Activated T-helper 1 cell treated with anti-CD3 and anti-CD28 coated beads, Interleukin-2, amount 50 U/mL, for 16 hours (primary cell): ENCODE results near the gene NOC2L.
"Not testable (repeated sequence)": the region's sequence is repeated elsewhere in the genome, so short reads cannot be mapped to it uniquely, and the experiment has no call there.

Experiments used
- DNase-seq, 2 donors: peaks; one replicate each; pipeline ENCODE4 v3.0.0-alpha.2; 2020; ENCODE audit warnings: low read depth in 1 of 2, low spot score in 1 of 2

Gene NOC2L

DNA sequence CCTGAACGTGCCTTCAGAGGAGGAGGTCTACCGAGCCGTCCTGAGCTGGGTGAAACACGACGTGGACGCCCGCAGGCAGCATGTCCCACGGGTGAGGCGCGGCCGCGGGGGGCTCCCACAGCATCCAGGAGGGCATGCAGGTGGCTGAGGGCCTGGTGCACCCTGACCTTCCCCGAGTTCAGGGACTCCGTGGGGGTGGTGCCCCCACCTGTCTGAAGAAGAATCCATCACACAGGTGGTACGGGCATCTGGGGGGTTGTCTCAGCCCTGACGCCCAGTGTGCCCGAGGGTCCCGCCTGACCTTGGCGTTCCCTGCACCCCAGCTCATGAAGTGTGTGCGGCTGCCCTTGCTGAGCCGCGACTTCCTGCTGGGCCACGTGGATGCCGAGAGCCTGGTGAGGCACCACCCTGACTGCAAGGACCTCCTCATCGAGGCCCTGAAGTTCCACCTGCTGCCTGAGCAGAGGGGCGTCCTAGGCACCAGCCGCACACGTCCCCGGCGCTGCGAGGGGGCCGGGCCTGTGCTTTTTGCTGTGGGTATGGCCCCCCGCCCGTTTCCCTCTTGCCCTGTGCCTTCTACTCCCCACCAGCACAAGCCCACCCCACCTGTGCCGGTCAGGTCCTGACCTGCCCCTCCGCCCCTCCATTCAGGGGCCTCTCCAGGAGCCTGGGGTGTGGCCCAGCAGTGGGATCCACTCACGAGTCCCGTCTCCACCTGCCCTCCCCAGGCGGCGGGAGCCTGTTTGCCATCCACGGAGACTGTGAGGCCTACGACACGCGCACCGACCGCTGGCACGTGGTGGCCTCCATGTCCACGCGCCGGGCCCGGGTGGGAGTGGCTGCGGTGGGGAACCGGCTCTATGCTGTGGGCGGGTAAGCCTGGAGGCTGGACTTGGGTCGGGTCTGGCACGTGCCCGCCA lies 3.6 kb upstream of the NOC2L start:
- no peak for DNase-seq

GRCh38 chr1:961132-961669 lies 2.1 kb upstream of the NOC2L start:
- DNase-seq: no peak

DNA sequence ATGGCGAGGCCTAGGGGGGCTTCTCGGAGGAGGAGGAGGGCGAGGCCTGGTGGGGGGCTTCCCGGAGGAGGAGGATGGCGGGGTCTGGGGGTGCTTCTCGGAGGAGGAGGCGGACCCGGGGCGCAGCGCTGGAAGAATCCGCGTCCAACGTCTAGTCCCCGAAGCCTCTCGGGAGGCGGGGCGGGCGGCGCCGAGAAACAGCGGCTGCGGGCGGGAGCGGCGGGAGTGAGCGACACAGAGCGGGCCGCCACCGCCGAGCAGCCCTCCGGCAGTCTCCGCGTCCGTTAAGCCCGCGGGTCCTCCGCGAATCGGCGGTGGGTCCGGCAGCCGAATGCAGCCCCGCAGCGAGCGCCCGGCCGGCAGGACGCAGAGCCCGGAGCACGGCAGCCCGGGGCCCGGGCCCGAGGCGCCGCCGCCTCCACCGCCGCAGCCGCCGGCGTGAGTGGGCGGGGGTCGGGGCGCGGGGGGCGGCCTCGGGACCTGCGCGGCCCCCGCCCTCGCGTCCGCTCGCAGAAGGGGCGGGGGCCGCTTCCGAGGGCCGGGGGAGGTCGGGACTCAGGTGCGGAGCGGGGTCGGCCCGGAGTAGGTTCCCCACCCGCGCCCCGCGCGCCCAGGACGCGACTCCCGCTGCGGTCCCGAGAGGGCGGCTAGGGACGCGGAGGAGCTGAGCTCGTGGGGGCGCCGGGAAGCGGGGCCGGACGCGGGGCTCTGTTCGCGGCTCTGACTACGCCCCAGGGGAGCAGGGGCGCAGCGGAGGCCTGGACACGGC lies 1.5 kb upstream of the NOC2L start, which contains the start of gene KLHL17:
Gene KLHL17 (plus strand): TSS at position 222 of the 769 bp plus-strand sequence. CDS start 110 bp downstream, at position 332.
- peak; percentile 59 to 69 for DNase-seq

- no peak for DNase-seq
These were observed 791 bp upstream of the NOC2L start for GRCh38 chr1:959731-960362.

DNA sequence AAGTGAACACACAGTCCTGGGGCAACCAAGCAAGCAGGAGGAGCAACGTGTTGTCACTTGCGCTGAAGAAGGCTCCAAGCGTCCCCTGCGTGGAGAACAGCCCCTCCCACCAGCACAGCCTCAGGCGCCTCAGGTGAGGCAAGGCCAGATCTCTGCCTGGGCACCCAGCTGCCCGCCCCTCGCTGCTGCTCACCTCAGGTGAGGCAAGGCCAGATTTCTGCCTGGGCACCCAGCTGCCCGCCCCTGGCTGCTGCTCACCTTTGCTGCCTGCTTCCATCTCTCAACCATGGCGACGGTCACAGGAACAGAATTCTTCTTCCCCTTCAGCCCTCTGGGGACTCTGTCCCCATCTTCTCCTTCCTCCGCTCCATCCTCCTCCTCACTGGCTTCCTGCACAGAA lies 2.4 kb downstream of the NOC2L start:
- DNase-seq: no peak

GRCh38 chr1:955474-955873 lies 3.6 kb downstream of the NOC2L start:
- DNase-seq: no peak

DNA sequence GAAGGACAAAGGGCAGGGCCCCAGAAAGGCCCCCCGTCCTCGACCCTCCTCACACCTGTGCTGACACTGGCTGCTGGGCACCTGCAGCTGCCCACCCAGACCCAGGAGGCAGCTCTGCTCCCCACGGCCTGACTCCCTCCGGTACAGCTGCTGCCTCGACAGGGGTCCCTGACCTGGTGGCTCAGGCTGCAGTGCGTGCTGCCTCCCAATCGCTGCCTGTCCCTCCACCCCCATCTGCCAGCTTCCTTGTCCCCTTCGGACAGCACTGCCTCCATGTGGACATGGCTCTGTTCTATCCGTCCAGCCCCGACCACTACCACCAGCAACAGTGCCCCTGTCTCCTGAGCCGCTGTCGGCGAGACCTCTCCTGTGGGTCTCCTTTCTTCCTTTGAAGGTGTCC lies 4.1 kb downstream of the NOC2L start:
- no peak for DNase-seq

GRCh38 chr1:953524-954320 lies 5.3 kb downstream of the NOC2L start:
- no peak for DNase-seq

GRCh38 chr1:952603-953002 lies 6.5 kb downstream of the NOC2L start:
- no peak for DNase-seq

DNA sequence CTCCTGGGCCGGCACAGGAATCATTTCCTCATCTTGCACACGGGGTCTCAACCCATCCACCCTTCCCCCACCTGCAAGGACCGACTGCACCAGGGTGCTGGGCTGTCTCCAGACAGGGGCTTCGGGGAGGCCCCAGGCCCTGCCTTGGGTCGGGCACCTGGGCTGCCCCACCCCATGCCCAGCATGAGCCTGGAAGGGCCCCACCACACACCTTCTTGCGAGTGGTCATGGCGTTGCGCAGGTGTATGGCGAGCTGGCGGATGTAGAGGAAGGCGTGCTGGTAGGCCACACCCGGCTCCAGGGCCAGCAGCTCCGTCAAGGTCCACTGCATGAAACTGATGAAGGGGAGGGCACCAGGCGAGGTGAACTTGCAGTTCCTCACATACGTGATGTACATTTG lies 6.9 kb downstream of the NOC2L start:
- DNase-seq: no peak

- DNase-seq: no peak
These were observed 7.7 kb downstream of the NOC2L start for GRCh38 chr1:951364-951763.

GRCh38 chr1:950881-951280 lies 8.2 kb downstream of the NOC2L start:
- DNase-seq: no peak

- DNase-seq: no peak
These were observed 8.8 kb downstream of the NOC2L start for GRCh38 chr1:950268-950667.

GRCh38 chr1:947958-948357 lies 11.1 kb downstream of the NOC2L start:
- DNase-seq: no peak

DNA sequence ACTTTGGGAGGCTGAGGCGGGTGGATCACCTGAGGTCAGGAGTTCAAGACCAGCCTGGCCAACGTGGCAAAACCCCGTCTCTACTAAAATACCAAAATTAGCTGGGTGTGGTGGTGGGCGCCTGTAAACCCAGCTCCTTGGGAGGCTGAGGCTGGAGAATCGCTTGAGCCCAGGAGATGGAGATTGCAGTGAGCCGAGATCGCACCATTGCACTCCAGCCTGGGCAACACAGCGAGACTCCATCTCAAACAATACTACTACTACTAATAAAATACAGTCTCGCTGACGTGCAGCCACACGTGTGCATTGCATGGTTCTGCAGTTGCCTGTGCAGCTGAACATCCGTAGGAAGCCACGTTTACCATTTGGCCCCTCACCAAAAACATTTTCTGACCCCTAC lies 12.2 kb downstream of the NOC2L start:
- DNase-seq: not testable (repeated sequence)

GRCh38 chr1:945688-946556 lies 13.1 kb downstream of the NOC2L start:
- no peak for DNase-seq

GRCh38 chr1:944341-945325 lies 14.4 kb downstream of the NOC2L start:
- no peak for DNase-seq

- DNase-seq: no peak
These were observed 15.3 kb downstream of the NOC2L start for GRCh38 chr1:943545-944340.
